ENCODE results near the gene FAS.

DNA sequence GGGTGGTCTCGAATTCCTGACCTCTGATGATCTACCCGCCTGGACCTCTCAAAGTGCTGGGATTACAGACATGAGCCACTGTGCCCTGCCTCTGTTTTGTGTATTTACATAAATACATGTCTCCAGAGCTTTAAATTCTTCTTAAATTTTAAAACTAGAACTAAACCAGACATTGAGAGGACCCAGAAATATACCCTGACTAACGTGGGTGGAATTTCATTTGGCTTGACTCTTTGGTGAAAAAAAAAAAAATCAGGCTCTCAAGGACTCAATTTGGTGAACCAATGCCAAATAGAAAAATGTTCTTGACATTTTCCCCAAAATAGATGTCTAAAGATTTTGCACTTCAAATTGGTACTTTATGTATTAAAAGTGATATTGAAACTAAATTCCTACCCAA is 16.6 kb upstream of the FAS start:
- TF ChIP-seq FOSL1 (IDR thresholded peaks at IDR 0.05; ENCODE audit: low read depth) (no peak), CEBPB (IDR thresholded peaks at IDR 0.05; ENCODE audit: low read depth) (no peak), YY1 (IDR thresholded peaks at IDR 0.05; ENCODE audit: extremely low read depth, insufficient replicate concordance, low read depth, low read length) (no peak), JUND (IDR thresholded peaks at IDR 0.05) (no peak), EGR1 (IDR thresholded peaks at IDR 0.05; ENCODE audit: low read depth) (no peak)

Measured in HCT116 (cell line).